ENCODE results near the gene LUZP2.

- TF ChIP-seq CTCF (conservative IDR thresholded peaks at IDR 0.05; ENCODE audit: low read length) (no peak), EZH2phosphoT487 (IDR thresholded peaks at IDR 0.05; ENCODE audit: borderline replicate concordance, low read depth, low read length) (no peak)
These were observed 186.7 kb downstream of the LUZP2 start for GRCh38 chr11:24683583-24683982.
